ENCODE measurements around the gene BTD. TPM values are rescaled to one million over a fixed set of nuclear protein-coding genes. Genes with fewer than 3 reads are reported as not detected.

Gene BTD
- polyA plus RNA-seq, 1 donor = 21.6 TPM

GRCh38 chr3:15635121-15635661 lies 33.6 kb downstream of the BTD start:
- DNase-seq = peak; percentile 64

DNA sequence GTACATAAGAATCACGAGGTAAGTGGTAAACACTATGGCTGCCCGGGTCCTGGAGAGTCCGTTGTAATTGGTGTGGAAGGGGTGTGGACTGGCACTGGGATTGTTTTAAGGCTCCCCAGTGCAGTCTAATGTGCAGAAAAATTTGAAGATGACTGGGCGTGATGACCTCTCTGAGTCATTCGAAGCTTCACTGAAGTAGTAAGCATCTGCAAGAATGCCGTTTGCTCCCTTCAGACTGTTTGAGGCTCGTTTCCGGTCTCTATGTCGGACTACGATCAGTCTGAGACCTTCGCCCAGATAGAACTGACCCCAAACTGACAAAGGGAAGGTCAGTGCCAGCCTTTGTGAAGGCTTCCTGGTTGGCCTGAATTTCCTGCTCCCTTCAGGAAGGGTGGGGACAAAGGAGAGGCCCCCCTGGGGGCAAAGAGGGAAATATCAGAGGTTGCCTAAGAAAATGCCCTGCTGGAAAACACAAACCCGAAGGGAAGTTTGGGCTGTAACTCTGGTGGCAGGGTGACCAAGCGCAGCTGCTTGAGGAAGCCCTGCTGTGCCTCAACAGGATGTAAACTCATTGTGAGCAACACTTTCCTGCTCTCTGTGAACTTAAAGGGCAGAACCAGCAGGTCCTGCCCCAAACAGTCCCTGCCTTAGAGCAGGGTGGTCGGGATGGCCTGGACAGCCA lies 34.6 kb downstream of the BTD start:
- DNase-seq = no peak

- no peak for DNase-seq
Observed at GRCh38 chr3:15637131-15637951, 35.8 kb downstream of the BTD start.

DNA sequence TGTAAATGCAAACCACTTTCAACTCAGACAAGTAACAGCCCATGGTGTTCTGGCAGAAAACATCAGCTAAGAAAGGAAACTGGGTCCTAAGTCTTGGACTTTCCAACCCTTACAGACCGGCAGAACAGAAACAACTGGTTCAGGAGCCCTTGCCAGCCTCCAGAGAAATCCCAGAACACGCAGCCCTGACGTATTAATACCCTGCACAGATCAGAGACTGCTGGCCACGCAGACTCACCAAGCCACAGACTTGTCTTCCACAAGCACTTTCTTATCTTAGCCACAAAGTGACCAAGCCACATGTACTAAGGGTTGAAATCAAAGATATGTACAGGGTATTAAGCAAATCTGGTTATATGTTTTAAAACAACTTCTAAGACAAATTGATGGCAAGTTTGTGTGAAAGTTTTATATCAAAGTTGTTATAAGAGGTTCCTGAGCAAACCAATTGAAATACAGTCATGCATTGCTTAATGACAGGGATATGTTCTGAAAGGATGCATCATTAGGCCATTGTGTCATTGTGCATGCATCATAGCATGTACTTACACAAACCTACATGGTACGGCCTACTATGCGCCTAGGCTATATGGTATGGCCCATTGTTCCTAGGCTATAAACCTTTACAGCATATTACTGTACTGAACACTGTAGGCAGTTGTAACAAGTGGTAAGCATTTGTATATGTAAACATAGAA lies 36.8 kb downstream of the BTD start:
- no peak for DNase-seq

DNA sequence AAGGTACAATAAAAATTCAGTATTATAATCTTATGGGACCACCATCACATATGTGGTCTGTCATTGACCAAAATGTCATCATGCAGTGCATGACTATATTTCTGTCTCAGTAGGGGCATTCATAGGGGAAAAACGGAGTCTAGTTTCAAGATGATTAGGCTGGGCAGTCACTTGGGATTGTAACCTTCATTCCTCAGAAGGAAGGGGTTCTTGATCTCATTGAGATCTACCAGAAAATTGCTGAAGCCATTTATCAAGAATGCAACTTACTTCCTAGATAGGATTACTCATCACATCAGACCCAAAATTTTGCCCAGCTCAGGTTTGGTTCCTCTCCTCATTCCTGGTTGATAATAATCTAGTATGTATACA lies 37.3 kb downstream of the BTD start:
- no peak for DNase-seq

DNA sequence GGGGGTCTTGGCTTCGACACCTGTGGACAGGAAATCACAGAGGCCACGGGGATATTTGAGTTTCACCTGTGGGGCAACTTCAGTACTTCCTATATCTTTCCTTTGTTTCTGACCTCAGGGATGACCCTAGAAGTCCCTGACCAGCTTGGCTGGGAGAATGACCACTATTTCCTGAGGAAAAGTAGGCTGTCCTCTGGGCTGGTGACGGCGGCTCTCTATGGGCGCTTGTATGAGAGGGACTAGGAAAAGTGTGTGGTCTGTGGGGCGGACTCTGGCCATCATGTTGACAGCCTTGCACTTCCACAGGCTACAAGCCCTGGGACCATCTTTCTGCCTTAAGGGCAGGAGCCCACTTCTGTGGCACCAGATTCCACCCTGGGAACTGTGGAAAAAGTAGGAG lies 43.7 kb downstream of the BTD start:
- DNase-seq = no peak

GRCh38 chr3:15645740-15646501 lies 44.4 kb downstream of the BTD start:
- DNase-seq = no peak

DNA sequence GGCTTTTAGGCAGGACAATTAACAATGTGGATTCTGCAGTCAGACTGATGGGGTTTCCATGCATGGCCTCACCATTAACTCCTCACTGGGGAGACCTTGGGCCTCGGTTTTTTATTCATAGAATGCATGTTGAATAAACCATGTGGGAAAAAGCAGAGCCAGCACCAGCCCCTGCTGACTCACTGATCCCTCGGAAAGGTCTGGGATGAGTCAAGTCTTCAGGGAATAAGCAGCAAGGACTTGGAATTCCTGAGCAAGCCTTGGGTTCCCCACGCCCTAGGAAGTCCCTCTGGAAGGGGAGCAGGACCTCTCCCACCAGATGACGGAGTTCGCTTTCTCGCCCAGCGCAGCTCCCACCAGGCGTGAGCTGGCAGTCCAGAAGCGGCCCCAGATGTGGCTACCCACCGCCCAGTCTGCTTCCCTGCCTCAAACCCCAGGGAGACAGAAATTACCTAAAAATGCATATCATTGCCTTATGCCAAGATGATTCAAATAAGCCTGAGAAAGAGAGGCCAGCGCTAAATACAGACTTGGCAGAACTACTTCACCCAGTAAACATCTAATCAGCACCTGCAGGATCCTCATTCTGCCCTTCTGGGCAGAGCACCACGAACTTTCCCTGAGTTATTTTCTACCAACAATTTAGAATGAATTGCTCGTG lies 45.4 kb downstream of the BTD start:
- no peak for DNase-seq

DNA sequence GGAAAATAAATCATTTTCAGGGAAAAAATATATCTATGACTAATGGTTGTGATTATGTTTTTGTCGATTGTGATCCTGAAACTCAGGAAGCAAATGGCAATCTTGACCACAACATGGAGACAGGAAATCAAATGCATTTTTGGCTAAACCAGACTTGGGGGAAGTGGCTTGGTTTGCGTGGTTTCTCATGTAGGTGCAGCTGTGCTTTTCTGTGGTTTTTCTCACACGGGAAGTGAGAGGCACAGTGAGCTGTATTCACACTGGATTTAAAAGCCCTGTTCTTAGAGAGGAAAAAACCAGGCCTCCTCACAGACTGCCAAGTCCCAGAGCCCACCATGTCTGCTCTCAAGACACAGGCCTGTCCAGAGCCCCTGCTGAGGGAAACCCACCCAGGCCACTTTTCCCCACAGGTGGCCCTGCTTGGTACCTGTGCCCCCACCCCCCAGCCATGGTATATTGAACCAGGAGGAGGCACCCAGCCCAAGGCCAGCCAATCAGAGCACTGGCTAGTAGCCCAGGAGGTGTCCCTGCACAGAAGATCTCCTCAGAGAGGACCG lies 46.1 kb downstream of the BTD start:
- DNase-seq = no peak

- no peak for DNase-seq
Observed at GRCh38 chr3:15649341-15649740, 47.8 kb downstream of the BTD start.

DNA sequence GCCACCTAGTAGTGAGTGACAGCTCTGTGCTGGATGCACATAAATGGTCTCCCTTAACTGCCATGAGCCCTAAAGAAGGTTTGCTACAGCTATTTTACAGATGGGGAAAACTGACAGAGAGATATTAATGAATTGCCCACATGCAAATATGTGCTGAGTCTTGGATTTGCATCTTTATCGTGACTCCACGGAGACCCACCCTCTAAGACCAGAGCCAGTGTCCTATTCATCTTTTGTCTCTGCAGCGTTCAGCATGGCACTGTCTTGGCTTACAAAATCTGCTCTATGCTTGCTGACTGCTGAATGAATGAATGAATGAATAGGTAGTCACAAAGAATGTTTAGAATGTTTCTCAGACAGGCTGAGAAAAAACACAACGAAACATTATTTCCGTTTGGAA lies 48.3 kb downstream of the BTD start:
- DNase-seq = no peak

DNA sequence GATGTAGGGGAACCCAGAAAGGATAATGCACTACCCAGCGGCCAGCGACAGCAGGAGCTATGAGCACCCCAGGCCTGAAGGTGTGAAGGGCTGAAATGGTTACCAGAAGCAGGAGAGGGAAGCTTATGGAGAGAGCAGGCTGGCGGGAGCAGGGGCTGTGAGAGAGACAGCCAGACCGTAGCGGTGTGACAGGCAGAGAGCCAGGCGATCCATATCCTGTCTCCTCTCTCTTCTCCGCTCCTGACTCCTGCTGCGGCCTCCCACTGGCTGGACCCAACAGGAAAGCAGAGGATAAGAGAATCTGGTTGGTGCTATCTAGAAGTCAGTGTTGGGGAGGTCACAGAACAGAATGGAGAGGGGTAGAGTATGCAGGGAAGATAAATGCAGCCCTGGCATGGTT lies 49.9 kb downstream of the BTD start:
- DNase-seq = no peak

GRCh38 chr3:15653321-15653720 lies 51.8 kb downstream of the BTD start:
- no peak for DNase-seq

- no peak for DNase-seq
Observed at GRCh38 chr3:15654127-15654526, 52.6 kb downstream of the BTD start.

GRCh38 chr3:15654891-15655290 lies 53.3 kb downstream of the BTD start:
- DNase-seq = no peak

- no peak for DNase-seq
Observed at GRCh38 chr3:15656342-15656741, 54.8 kb downstream of the BTD start.

GRCh38 chr3:15657016-15657415 lies 55.5 kb downstream of the BTD start:
- no peak for DNase-seq

GRCh38 chr3:15659254-15659975 lies 57.9 kb downstream of the BTD start:
- DNase-seq = no peak

DNA sequence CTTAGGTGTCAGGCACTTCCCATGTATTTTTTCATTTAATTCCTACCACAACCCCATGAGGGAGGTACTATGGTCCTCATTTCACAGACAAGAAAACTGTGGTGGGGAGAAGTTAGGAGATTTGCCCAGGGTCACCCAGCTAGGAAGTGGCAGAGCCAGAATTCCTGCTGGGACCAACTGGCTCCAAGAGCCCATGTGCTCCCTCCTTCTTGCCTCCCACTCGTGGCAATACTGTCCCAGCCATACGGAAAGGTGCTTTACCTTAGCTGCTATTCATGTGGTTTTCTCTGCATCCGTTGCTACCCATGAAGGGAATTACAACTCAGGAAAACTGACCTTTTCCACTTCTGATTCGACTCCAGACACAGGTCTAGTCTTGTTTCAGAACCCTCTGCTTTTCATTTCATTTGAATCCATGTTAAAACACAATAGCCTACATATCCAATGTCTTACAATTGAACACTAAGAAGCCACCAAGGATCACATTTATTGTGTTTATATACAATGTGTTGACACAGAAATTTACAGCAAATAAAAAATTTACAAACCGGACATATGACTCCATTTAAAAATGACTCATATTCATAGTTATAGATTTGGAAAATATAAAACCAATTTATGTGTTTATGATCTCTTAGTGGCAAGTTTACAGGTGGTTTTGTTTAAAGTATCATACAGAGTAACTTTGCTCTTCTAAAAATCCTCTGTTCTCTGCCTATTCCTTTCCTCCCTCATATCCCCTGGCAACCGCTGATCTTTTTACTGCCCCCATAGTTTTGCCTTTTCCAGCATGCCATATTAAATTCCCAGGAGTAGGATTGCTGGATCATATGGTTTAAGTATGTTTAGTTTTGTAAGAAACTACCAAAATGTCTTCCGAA lies 58.8 kb downstream of the BTD start:
- no peak for DNase-seq

DNA sequence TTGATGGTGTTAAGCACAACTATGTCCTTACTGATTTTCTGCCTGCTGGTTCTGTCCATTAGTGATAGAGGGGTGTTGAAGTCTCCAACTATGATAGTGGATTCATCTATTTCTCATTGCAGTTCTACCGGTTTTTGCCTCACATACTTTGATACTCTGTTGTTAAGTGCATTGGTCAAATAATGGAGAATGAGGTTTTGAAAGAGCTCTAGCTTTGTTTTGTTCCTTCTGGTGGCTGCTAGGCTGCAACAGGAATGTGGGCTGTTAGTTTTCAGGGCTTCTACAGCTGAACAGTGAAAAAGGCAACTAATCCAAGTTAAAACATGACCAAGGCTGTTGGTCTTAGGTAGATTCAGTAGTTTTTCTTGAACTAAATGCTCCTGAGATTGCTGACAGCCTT lies 62.6 kb downstream of the BTD start:
- no peak for DNase-seq
